Peyer's patch (tissue), 4 donors: ENCODE results near the gene PCDHB6.

ENCODE experiments used
- POLR2A ChIP-seq, 2 donors: fragments of 450-650 bp; IDR thresholded peaks; one replicate each; pipeline ENCODE4 v1.5.1; 2017; ENCODE audit warnings: antibody characterized with exemption in 2 of 2, mild to moderate bottlenecking in 2 of 2, moderate library complexity in 2 of 2
- TF ChIP-seq, protein P1 (sequence below), 6 experiments: fragments of 450-650 bp in 4 of 6; fragments of 200-600 bp in 2 of 6; sonication (generic) in 1 of 6; IDR thresholded peaks; one replicate each; pipeline ENCODE4 v1.5.1; 2017 to 2019; ENCODE audit warnings: antibody characterized with exemption in 6 of 6, mild to moderate bottlenecking in 3 of 6, moderate library complexity in 1 of 6

DNA sequence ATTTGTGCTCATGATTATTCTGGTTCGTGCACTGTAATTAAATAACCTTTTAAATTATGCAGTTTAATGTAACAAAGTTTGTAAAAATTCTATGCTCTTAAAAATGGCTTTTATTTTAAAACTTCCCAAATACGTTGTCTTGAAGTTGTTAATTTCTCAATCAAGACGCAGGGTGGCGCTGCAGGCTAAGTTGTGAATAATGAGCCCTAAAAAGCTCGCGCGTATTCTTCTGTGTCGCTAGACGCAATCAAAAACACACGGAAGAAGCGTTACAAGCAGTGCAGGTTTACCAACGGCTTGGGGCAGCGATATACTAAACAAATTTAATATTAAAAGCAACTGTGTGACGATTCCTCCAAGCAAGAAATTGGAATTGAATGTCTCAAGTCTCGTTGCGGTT, 28.3 kb upstream of the PCDHB6 start, which contains the start of gene PCDHB4:
- TF ChIP-seq, protein P1, sequence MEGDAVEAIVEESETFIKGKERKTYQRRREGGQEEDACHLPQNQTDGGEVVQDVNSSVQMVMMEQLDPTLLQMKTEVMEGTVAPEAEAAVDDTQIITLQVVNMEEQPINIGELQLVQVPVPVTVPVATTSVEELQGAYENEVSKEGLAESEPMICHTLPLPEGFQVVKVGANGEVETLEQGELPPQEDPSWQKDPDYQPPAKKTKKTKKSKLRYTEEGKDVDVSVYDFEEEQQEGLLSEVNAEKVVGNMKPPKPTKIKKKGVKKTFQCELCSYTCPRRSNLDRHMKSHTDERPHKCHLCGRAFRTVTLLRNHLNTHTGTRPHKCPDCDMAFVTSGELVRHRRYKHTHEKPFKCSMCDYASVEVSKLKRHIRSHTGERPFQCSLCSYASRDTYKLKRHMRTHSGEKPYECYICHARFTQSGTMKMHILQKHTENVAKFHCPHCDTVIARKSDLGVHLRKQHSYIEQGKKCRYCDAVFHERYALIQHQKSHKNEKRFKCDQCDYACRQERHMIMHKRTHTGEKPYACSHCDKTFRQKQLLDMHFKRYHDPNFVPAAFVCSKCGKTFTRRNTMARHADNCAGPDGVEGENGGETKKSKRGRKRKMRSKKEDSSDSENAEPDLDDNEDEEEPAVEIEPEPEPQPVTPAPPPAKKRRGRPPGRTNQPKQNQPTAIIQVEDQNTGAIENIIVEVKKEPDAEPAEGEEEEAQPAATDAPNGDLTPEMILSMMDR (IDR thresholded peaks at IDR 0.05) = no peak
- TF ChIP-seq POLR2A (IDR thresholded peaks at IDR 0.05) = no peak
